ENCODE measurements around the gene DENND1A.

Gene DENND1A

GRCh38 chr9:123447934-123448646, 481.8 kb downstream of the DENND1A start:
- no peaks in the 10 kb centered on the region for H3K9me3 ChIP-seq (ENCODE audit: insufficient read depth, low read depth, low read length)
- no peaks in the 10 kb centered on the region for H3K36me3 ChIP-seq (ENCODE audit: insufficient read depth, low read length)
- no peak overlapping the region for H3K9ac ChIP-seq (ENCODE audit: low read depth, low read length)
- WGBS = 86% methylated on average over 8 of the region's 9 CpGs
- peaks cover 4% of the 10 kb centered on the region; the same call in 1 of the 2 replicates for H3K4me1 ChIP-seq (ENCODE audit: insufficient read depth, low read length)
- H3K27ac ChIP-seq (ENCODE audit: low read depth, low read length) = no peak overlapping the region
- H3K27me3 ChIP-seq (ENCODE audit: insufficient read depth, low read length) = no peaks in the 10 kb centered on the region
- no peak overlapping the region for H3K4me3 ChIP-seq (ENCODE audit: low read length)

- Histone ChIP-seq H3K9ac (ENCODE audit: low read depth, low read length) (no peak overlapping the region), H3K9me3 (ENCODE audit: insufficient read depth, low read depth, low read length) (no peaks in the 10 kb centered on the region), H3K27me3 (ENCODE audit: insufficient read depth, low read length) (no peaks in the 10 kb centered on the region), H3K4me3 (ENCODE audit: low read length) (no peak overlapping the region), H3K27ac (ENCODE audit: low read depth, low read length) (no peak overlapping the region), H3K36me3 (ENCODE audit: insufficient read depth, low read length) (no peaks in the 10 kb centered on the region), H3K4me1 (ENCODE audit: insufficient read depth, low read length) (peaks cover 4% of the 10 kb centered on the region; the same call in 1 of the 2 replicates)
- 77% methylated on average over 6 of the region's 10 CpGs for WGBS
These were observed 483.8 kb downstream of the DENND1A start for GRCh38 chr9:123445981-123446610.

GRCh38 chr9:123445116-123445515, 484.8 kb downstream of the DENND1A start:
- Histone ChIP-seq H3K4me3 (ENCODE audit: low read length) (no peak overlapping the region), H3K9ac (ENCODE audit: low read depth, low read length) (no peak overlapping the region)
- WGBS = 94% methylated on average over 7 of the region's 7 CpGs

GRCh38 chr9:123441769-123442168, 488.2 kb downstream of the DENND1A start:
- H3K4me1 ChIP-seq (ENCODE audit: insufficient read depth, low read length) = peaks cover 24% of the 10 kb centered on the region
- H3K9ac ChIP-seq (ENCODE audit: low read depth, low read length) = no peak overlapping the region
- H3K4me3 ChIP-seq (ENCODE audit: low read length) = no peak overlapping the region
- H3K27ac ChIP-seq (ENCODE audit: low read depth, low read length) = no peak overlapping the region
- H3K36me3 ChIP-seq (ENCODE audit: insufficient read depth, low read length) = no peaks in the 10 kb centered on the region
- no peaks in the 10 kb centered on the region for H3K9me3 ChIP-seq (ENCODE audit: insufficient read depth, low read depth, low read length)
- no peaks in the 10 kb centered on the region for H3K27me3 ChIP-seq (ENCODE audit: insufficient read depth, low read length)

More at GRCh38 chr9:123445116-123445515, 484.8 kb downstream of the DENND1A start:
- Histone ChIP-seq H3K36me3 (ENCODE audit: insufficient read depth, low read length) (no peaks in the 10 kb centered on the region), H3K27ac (ENCODE audit: low read depth, low read length) (no peak overlapping the region), H3K27me3 (ENCODE audit: insufficient read depth, low read length) (no peaks in the 10 kb centered on the region), H3K4me1 (ENCODE audit: insufficient read depth, low read length) (peaks cover 4% of the 10 kb centered on the region; the same call in 1 of the 2 replicates), H3K9me3 (ENCODE audit: insufficient read depth, low read depth, low read length) (no peaks in the 10 kb centered on the region)

GRCh38 chr9:123440256-123440655, 489.7 kb downstream of the DENND1A start:
- Histone ChIP-seq H3K9me3 (ENCODE audit: insufficient read depth, low read depth, low read length) (no peaks in the 10 kb centered on the region), H3K4me3 (ENCODE audit: low read length) (no peak overlapping the region), H3K27ac (ENCODE audit: low read depth, low read length) (no peak overlapping the region), H3K9ac (ENCODE audit: low read depth, low read length) (no peak overlapping the region), H3K36me3 (ENCODE audit: insufficient read depth, low read length) (no peaks in the 10 kb centered on the region), H3K27me3 (ENCODE audit: insufficient read depth, low read length) (no peaks in the 10 kb centered on the region), H3K4me1 (ENCODE audit: insufficient read depth, low read length) (peaks cover 24% of the 10 kb centered on the region)
- 90% methylated on average over 10 of the region's 11 CpGs for WGBS

GRCh38 chr9:123438821-123439220, 491.1 kb downstream of the DENND1A start:
- H3K9ac ChIP-seq (ENCODE audit: low read depth, low read length) = peak overlapping the region; percentile 69
- no peak overlapping the region for H3K4me3 ChIP-seq (ENCODE audit: low read length)
- H3K4me1 ChIP-seq (ENCODE audit: insufficient read depth, low read length) = peaks cover 24% of the 10 kb centered on the region
- no peaks in the 10 kb centered on the region for H3K36me3 ChIP-seq (ENCODE audit: insufficient read depth, low read length)
- peak overlapping the region; percentile 40 for H3K27ac ChIP-seq (ENCODE audit: low read depth, low read length)
- H3K27me3 ChIP-seq (ENCODE audit: insufficient read depth, low read length) = no peaks in the 10 kb centered on the region
- WGBS = 21% methylated on average over 2 of the region's 4 CpGs
- H3K9me3 ChIP-seq (ENCODE audit: insufficient read depth, low read depth, low read length) = no peaks in the 10 kb centered on the region

GRCh38 chr9:123438321-123438720, 491.6 kb downstream of the DENND1A start:
- Histone ChIP-seq H3K27me3 (ENCODE audit: insufficient read depth, low read length) (no peaks in the 10 kb centered on the region), H3K27ac (ENCODE audit: low read depth, low read length) (peak overlapping the region; percentile 40; the same call in 1 of the 2 replicates), H3K36me3 (ENCODE audit: insufficient read depth, low read length) (no peaks in the 10 kb centered on the region), H3K4me3 (ENCODE audit: low read length) (no peak overlapping the region), H3K4me1 (ENCODE audit: insufficient read depth, low read length) (peaks cover 24% of the 10 kb centered on the region), H3K9me3 (ENCODE audit: insufficient read depth, low read depth, low read length) (no peaks in the 10 kb centered on the region), H3K9ac (ENCODE audit: low read depth, low read length) (peak overlapping the region; percentile 69; the same call in 1 of the 2 replicates)
- 43% methylated on average over 8 of the region's 8 CpGs for WGBS

- no peak overlapping the region for H3K27ac ChIP-seq (ENCODE audit: low read depth, low read length)
- peaks cover 24% of the 10 kb centered on the region for H3K4me1 ChIP-seq (ENCODE audit: insufficient read depth, low read length)
- WGBS = 94% methylated on average over 8 of the region's 8 CpGs
- H3K4me3 ChIP-seq (ENCODE audit: low read length) = no peak overlapping the region
- no peaks in the 10 kb centered on the region for H3K36me3 ChIP-seq (ENCODE audit: insufficient read depth, low read length)
- H3K9ac ChIP-seq (ENCODE audit: low read depth, low read length) = no peak overlapping the region
- H3K9me3 ChIP-seq (ENCODE audit: insufficient read depth, low read depth, low read length) = no peaks in the 10 kb centered on the region
- H3K27me3 ChIP-seq (ENCODE audit: insufficient read depth, low read length) = no peaks in the 10 kb centered on the region
These were observed 492.7 kb downstream of the DENND1A start for GRCh38 chr9:123437201-123437600.

- Histone ChIP-seq H3K9ac (ENCODE audit: low read depth, low read length) (no peak overlapping the region), H3K27ac (ENCODE audit: low read depth, low read length) (no peak overlapping the region), H3K36me3 (ENCODE audit: insufficient read depth, low read length) (no peaks in the 10 kb centered on the region), H3K9me3 (ENCODE audit: insufficient read depth, low read depth, low read length) (no peaks in the 10 kb centered on the region), H3K27me3 (ENCODE audit: insufficient read depth, low read length) (no peaks in the 10 kb centered on the region), H3K4me3 (ENCODE audit: low read length) (no peak overlapping the region), H3K4me1 (ENCODE audit: insufficient read depth, low read length) (peaks cover 24% of the 10 kb centered on the region)
- 97% methylated on average over 2 of the region's 2 CpGs for WGBS
These were observed 494.5 kb downstream of the DENND1A start for GRCh38 chr9:123435471-123435870.

GRCh38 chr9:123434619-123435240, 495.2 kb downstream of the DENND1A start:
- Histone ChIP-seq H3K27ac (ENCODE audit: low read depth, low read length) (no peak overlapping the region), H3K36me3 (ENCODE audit: insufficient read depth, low read length) (no peaks in the 10 kb centered on the region), H3K27me3 (ENCODE audit: insufficient read depth, low read length) (no peaks in the 10 kb centered on the region), H3K9ac (ENCODE audit: low read depth, low read length) (no peak overlapping the region), H3K9me3 (ENCODE audit: insufficient read depth, low read depth, low read length) (no peaks in the 10 kb centered on the region), H3K4me1 (ENCODE audit: insufficient read depth, low read length) (peaks cover 24% of the 10 kb centered on the region), H3K4me3 (ENCODE audit: low read length) (no peak overlapping the region)
- 72% methylated on average over 9 of the region's 9 CpGs for WGBS
